SK-N-SH (cell line): ENCODE data around the gene TET2. TPM values are rescaled to one million over a fixed set of nuclear protein-coding genes. Genes with fewer than 3 reads are reported as not detected.

Experiments used
- CTCF ChIA-PET: fragments of 300-600, 350-600 bp; formaldehyde crosslinking; extraction: SDS; loops from one replicate; lab custom pipeline; 2021; lab: Yijun Ruan, JAX
- POLR2A ChIA-PET: fragments of 350-600 bp; sonication (Branson Sonifier 250); formaldehyde crosslinking; extraction: SDS; loops from one replicate; lab custom pipeline; 2020; ENCODE audit warnings: antibody characterized with exemption, inconsistent platforms; lab: Yijun Ruan, JAX
- DNase-seq: peaks from one replicate; pipeline ENCODE4 v3.0.0; 2012
- H2AFZ ChIP-seq: fragments of 200-600 bp; sonication (generic); 2 replicates; pipeline ENCODE4 v1.8.1; 2016; ENCODE audit warnings: antibody characterized with exemption, mild to moderate bottlenecking, low read depth
- H3F3A ChIP-seq: fragments of 200-600 bp; sonication (generic); replicated peaks from 2 replicates; pipeline ENCODE3; 2016; ENCODE audit warnings: antibody characterized with exemption, mild to moderate bottlenecking; ENCODE audit not compliant: insufficient read depth
- H3K27ac ChIP-seq, 2 experiments: fragments of 200-500 bp in 1 of 2; fragments of 200-600 bp in 1 of 2; sonication (Bioruptor generic) in 1 of 2; sonication (generic), shearing (Covaris generic) in 1 of 2; 2 replicates each; pipeline versions ENCODE4 v1.5.1 to v1.6.1; 2014 to 2016; ENCODE audit warnings: low read depth in 2 of 2, inconsistent platforms in 1 of 2, low read length in 1 of 2, mild to moderate bottlenecking in 1 of 2, mixed read lengths in 1 of 2
- H3K27me3 ChIP-seq: fragments of 200-600 bp; sonication (generic), shearing (Covaris generic); 2 replicates; pipeline ENCODE4 v1.6.1; 2016; ENCODE audit warnings: mixed run types; ENCODE audit not compliant: insufficient read depth
- H3K36me3 ChIP-seq, 2 experiments: fragments of 200-500 bp in 1 of 2; fragments of 200-600 bp in 1 of 2; sonication (Bioruptor generic) in 1 of 2; sonication (generic) in 1 of 2; replicated peaks in 1 of 2; 2 replicates each; pipeline versions ENCODE3 to v1.5.1; 2014 to 2016; ENCODE audit warnings: low read length in 1 of 2, mild to moderate bottlenecking in 1 of 2; ENCODE audit not compliant: insufficient read depth in 2 of 2, control insufficient read depth in 1 of 2
- H3K4me1 ChIP-seq, 2 experiments: fragments of 200-500 bp in 1 of 2; fragments of 200-600 bp in 1 of 2; sonication (Bioruptor generic) in 1 of 2; sonication (generic), shearing (Covaris generic) in 1 of 2; 2 replicates each; pipeline versions ENCODE4 v1.5.1 to v1.6.1; 2014 to 2016; ENCODE audit warnings: low read depth in 1 of 2, low read length in 1 of 2, mixed run types in 1 of 2; ENCODE audit not compliant: insufficient read depth in 2 of 2, control insufficient read depth in 1 of 2
- H3K4me2 ChIP-seq: fragments of 200-600 bp; sonication (generic), shearing (Covaris generic); 2 replicates; pipeline ENCODE4 v1.6.1; 2017; ENCODE audit warnings: mixed run types
- H3K4me3 ChIP-seq, 2 experiments: fragments of 200-500 bp in 1 of 2; fragments of 200-600 bp in 1 of 2; sonication (Bioruptor generic) in 1 of 2; sonication (generic), shearing (Covaris generic) in 1 of 2; 2 replicates each; pipeline versions ENCODE4 v1.5.1 to v1.8.1; 2014 to 2016; ENCODE audit warnings: low read depth in 2 of 2, inconsistent platforms in 1 of 2, low read length in 1 of 2, mild to moderate bottlenecking in 1 of 2, mixed read lengths in 1 of 2, moderate library complexity in 1 of 2
- H3K79me2 ChIP-seq: fragments of 200-600 bp; sonication (generic); 2 replicates; pipeline ENCODE4 v1.8.1; 2017; ENCODE audit warnings: mild to moderate bottlenecking; ENCODE audit not compliant: insufficient read depth
- H3K9ac ChIP-seq: fragments of 200-600 bp; sonication (generic); 2 replicates; pipeline ENCODE4 v1.6.1; 2017; ENCODE audit warnings: mixed run types
- H3K9me2 ChIP-seq: fragments of 200-600 bp; sonication (generic); 2 replicates; pipeline ENCODE4 v1.6.1; 2017; ENCODE audit warnings: mixed run types
- H3K9me3 ChIP-seq: fragments of 200-600 bp; sonication (generic); 2 replicates; pipeline ENCODE4 v1.6.1; 2017; ENCODE audit warnings: mixed run types, mild to moderate bottlenecking, moderate library complexity
- H4K20me1 ChIP-seq: fragments of 200-600 bp; sonication (generic); 2 replicates; pipeline ENCODE4 v1.6.1; 2017; ENCODE audit warnings: mild to moderate bottlenecking, mixed run types; ENCODE audit not compliant: insufficient read depth
- EZH2phosphoT487 ChIP-seq: fragments of 200-600 bp; sonication (generic); IDR thresholded peaks from 2 replicates; pipeline ENCODE4 v1.6.1; 2017; ENCODE audit warnings: low read depth, mixed run types, mild to moderate bottlenecking, antibody characterized with exemption, moderate library complexity, borderline replicate concordance
- FOXJ3 ChIP-seq: sonication (generic); formaldehyde crosslinking; IDR thresholded peaks from 2 replicates; pipeline ENCODE4 v1.5.1; 2020; ENCODE audit warnings: mild to moderate bottlenecking, missing genetic modification reagents
- GABPA ChIP-seq: IDR thresholded peaks from 2 replicates; pipeline ENCODE4 v1.4.0; 2012; ENCODE audit warnings: low read depth, mild to moderate bottlenecking
- GATA2 ChIP-seq: sonication (generic); formaldehyde crosslinking; IDR thresholded peaks from 2 replicates; pipeline ENCODE4 v1.5.0; 2020; ENCODE audit warnings: mild to moderate bottlenecking, missing genetic modification reagents
- IRF3 ChIP-seq: fragments of 150-350 bp; IDR thresholded peaks from 2 replicates; pipeline ENCODE4 v1.6.1; 2016; ENCODE audit warnings: mild to moderate bottlenecking, low read depth, low read length
- JUND ChIP-seq: IDR thresholded peaks from 2 replicates; pipeline ENCODE4 v1.4.0; 2012
- MEF2A ChIP-seq: IDR thresholded peaks from 2 replicates; pipeline ENCODE4 v1.4.0; 2012; ENCODE audit warnings: low read depth, borderline replicate concordance
- NFIC ChIP-seq: IDR thresholded peaks from 2 replicates; pipeline ENCODE4 v1.4.0; 2012; ENCODE audit warnings: borderline replicate concordance
- PBX3 ChIP-seq: IDR thresholded peaks from 2 replicates; pipeline ENCODE4; 2012
- RAD21 ChIP-seq: IDR thresholded peaks from 2 replicates; pipeline ENCODE4 v1.6.1; 2012; ENCODE audit warnings: mild to moderate bottlenecking, low read length
- RFX5 ChIP-seq: IDR thresholded peaks from 2 replicates; pipeline ENCODE4 v1.6.1; 2012; ENCODE audit warnings: mild to moderate bottlenecking, improper control_type of control experiment, low read length
- RXRA ChIP-seq: IDR thresholded peaks from 2 replicates; pipeline ENCODE4 v1.4.0; 2012; ENCODE audit warnings: low read depth, mild to moderate bottlenecking, borderline replicate concordance
- SMC3 ChIP-seq: IDR thresholded peaks from 2 replicates; pipeline ENCODE4 v1.6.1; 2012; ENCODE audit warnings: low read depth, low read length, improper control_type of control experiment
- TAF1 ChIP-seq: IDR thresholded peaks from 2 replicates; pipeline ENCODE4 v1.6.1; 2012; ENCODE audit warnings: low read depth, mild to moderate bottlenecking, low read length, moderate library complexity, borderline replicate concordance
- TCF12 ChIP-seq: IDR thresholded peaks from 2 replicates; pipeline ENCODE4 v1.4.0; 2012
- WGBS: methylation state at CpG from one replicate; pipeline ENCODE4 v1.1.6; 2017; ENCODE audit warnings: low lambda C conversion rate; 5-methylcytosine and 5-hydroxymethylcytosine counted together
- polyA plus RNA-seq, 3 experiments: library from polyadenylated mRNA; depleted of rRNA; stranded (reverse); fragments of >200 nt; gene quantifications; 2 replicates each; pipeline ENCODE4 v1.2.3, GENCODE V29; 2012
- TF ChIP-seq, protein P1 (sequence below): IDR thresholded peaks from 2 replicates; pipeline ENCODE4 v1.4.0; 2012; ENCODE audit warnings: low read depth
- TF ChIP-seq, protein P2 (sequence below): IDR thresholded peaks from 2 replicates; pipeline ENCODE4 v1.4.0; 2012; ENCODE audit warnings: low read depth, borderline replicate concordance

The TET2 gene
- polyA plus RNA-seq, 1 of the 3 experiments (the other 2 are of a cell fraction), result 3.5 TPM

GRCh38 chr4:105128208-105128607 lies 18.5 kb upstream of the TET2 start:
- Histone ChIP-seq H3K4me3 (no peak overlapping the region), H3K79me2 (no peaks in the 10 kb centered on the region), H3K27me3 (no peaks in the 10 kb centered on the region), H3K9ac (no peak overlapping the region), H3K36me3 (no peaks in the 10 kb centered on the region), H3K4me1 (peaks cover 0 to 2% of the 10 kb centered on the region in 2 experiments; a peak in 1 of 4 replicates), H3K27ac (no peak overlapping the region), H3K4me2 (no peak overlapping the region), H3K9me3 (no peaks in the 10 kb centered on the region), H3F3A (no peaks in the 10 kb centered on the region), H3K9me2 (no peaks in the 10 kb centered on the region), H2AFZ (no peak overlapping the region), H4K20me1 (no peaks in the 10 kb centered on the region)
- ChIA-PET CTCF (interaction anchor here (1.1 kb wide), 1 partner anchor 12 kb away, joined by 5 read pairs; no protein-coding TSS in a partner anchor), POLR2A (no interaction called here)
- no peak for DNase-seq
- WGBS, result 74% methylated on average over 1 of the region's 1 CpG
- TF ChIP-seq, protein P1, sequence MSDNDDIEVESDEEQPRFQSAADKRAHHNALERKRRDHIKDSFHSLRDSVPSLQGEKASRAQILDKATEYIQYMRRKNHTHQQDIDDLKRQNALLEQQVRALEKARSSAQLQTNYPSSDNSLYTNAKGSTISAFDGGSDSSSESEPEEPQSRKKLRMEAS, result no peak
- TF ChIP-seq TCF12 (no peak), PBX3 (no peak), RXRA (no peak), TAF1 (no peak), EZH2phosphoT487 (no peak), GABPA (no peak), JUND (no peak), RAD21 (no peak), GATA2 (CRISPR knock-in tag) (no peak), MEF2A (no peak), RFX5 (no peak), SMC3 (no peak), IRF3 (no peak), FOXJ3 (CRISPR knock-in tag) (no peak), NFIC (no peak)
- TF ChIP-seq, protein P2, sequence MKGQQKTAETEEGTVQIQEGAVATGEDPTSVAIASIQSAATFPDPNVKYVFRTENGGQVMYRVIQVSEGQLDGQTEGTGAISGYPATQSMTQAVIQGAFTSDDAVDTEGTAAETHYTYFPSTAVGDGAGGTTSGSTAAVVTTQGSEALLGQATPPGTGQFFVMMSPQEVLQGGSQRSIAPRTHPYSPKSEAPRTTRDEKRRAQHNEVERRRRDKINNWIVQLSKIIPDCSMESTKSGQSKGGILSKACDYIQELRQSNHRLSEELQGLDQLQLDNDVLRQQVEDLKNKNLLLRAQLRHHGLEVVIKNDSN, result no peak
